SH-SY5Y (cell line): ENCODE measurements around the gene GRIA1.

Experiments used
- GATA2 ChIP-seq: IDR thresholded peaks from 2 replicates; pipeline ENCODE4 v1.6.1; 2011; ENCODE audit warnings: mild to moderate bottlenecking, low read depth, low read length
- GATA3 ChIP-seq: IDR thresholded peaks from 2 replicates; pipeline ENCODE4 v1.6.1; 2011; ENCODE audit warnings: low read depth, mild to moderate bottlenecking, low read length, moderate library complexity

Gene GRIA1

DNA sequence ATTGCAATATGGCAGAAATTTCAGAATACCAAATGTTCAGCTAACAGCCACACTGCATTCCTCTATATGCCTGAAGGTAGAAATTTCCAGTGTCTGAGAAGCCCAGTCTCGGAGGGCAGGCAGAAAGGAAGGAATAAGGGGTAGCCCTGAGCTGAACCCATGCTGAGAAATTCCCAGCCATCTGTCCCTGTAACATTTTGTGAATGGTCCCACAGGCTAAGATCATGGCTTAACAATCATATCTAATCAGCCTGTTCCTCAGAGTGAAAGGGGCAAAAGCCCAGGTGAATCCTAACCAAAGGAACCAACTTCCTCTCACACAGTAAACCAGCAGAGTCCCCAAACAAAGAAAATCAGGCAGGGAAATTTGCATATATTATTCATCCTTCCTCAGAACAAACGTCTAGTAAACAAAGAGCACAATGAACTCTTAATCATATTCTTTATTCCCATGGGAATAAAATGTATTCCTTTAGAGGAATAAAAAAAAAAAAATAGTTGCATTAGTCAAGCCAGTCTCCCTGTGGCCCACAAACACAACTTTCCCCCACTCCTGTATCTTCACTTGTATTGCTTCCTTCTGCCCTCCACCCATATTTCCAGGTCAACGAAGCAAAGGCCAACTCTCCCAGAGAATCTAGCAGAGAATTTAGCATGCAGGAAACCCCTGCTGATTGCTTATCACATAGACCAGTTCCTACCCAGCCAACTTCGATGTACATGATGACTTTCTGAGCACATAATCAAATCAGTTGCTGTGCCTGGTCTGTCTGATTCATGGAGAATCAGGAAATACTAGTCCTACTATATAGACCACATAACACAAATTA, 290.6 kb downstream of the GRIA1 start:
- peak; percentile 44 for TF ChIP-seq GATA3
- TF ChIP-seq GATA2 = peak; percentile 66

DNA sequence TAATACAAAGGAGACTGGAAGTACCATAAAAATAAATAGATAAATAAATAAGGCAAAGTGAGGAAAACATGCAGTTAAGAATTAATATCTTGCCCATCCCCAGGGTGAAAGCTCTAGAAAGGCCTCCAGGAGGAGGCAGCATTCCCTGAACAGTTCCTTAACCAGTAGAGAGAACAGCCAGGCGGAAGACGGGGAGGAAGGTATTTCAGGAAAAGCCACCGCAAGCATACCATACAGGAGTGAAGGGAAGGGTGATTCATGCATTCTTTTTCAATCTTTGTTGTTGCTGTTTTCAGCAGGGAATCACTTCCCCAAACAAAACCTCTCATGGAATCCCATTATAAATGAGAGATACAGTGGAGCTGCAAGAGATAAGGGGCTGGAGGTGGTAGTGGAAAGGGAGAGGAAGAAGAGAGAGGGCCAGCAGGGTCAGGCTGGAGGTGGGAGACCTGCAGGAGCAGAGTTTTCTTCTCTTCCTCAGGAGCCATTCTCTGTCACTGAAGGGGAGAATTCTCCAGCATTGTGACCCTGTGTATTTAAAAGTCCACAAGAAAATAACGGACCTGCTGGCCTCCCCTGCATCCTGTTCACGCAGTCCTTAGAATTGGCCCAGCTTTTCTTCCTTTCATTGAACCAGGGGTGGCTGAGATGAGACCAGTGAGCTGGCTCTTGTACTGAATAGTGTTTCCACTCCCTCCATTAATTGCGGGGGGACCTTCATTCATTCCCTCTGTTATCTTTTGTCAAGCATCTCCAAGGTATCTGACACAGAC, 292.3 kb downstream of the GRIA1 start:
- no peak for TF ChIP-seq GATA2
- TF ChIP-seq GATA3 = no peak

DNA sequence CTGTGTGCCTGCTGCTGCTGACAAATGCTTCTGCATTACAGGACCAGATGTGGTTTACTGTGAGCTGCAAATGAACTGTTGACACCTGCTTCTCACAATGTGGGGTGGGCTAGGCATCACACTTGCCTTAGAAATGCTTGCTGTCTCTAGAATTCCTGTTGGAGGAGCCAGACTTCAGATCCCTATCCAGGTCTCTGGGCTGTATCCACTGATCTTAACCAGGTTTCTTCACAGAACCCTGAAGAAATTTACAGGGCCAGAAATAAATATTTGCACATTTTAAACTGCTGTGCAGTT, 292.8 kb downstream of the GRIA1 start:
- TF ChIP-seq GATA2 (no peak), GATA3 (no peak)

DNA sequence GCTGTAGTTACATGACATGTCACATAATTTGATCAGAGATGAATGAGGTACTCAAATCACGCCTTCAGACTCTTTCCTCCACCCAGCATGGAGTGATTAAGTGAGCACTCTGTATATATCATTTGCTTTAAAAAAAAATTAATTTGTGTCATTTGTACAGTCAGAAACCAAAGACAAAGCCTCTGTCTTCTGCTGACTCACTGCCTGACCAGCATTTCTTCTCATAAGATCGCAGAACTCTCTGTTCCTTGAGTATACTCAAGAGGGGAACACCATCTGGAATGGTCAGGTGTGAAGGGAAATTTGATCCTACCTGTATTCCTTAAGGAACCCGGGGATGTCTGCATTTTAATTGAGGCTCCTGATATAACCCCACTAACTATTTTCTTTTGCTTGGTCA, 293.8 kb downstream of the GRIA1 start:
- no peak for TF ChIP-seq GATA2
- no peak for TF ChIP-seq GATA3

DNA sequence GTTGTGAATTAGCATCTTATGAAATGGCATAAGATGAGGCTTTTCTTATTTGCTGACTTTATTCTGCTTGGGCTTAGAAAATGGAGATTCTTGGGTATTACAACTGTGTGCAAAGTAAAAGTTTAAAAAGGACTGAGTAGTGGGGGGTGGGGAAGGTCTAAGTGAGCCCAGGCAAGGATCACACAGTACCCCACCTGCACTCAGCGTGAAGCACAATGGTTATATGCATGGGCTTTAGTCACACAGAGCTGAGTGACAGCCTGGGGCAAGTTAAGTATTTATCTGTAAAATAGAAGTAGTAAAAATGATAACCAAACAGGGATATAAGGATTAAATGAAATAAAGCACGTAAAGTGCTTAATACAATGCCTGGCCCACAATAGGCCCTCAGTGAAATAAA, 300.9 kb downstream of the GRIA1 start:
- no peak for TF ChIP-seq GATA2
- TF ChIP-seq GATA3 = no peak

DNA sequence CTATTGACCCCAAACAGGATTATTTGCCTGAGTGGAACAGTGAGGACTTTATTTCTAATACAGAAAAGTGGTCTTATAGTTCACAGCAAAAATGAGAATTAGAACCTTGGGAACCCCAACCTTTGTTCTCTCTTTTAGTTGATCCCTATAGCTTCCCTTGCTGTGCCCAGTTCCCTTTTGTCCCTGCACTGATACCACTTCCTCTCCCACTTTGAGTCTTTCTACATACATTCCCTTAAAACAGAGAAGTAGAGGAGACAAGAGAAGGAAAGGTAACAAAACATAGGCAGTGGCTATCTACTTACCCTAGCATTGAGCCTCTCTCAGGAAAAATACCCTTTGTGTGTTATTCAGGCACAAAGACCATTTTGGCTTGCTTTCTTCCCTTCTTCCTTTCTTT, 301.8 kb downstream of the GRIA1 start:
- TF ChIP-seq GATA3 = no peak
- no peak for TF ChIP-seq GATA2

DNA sequence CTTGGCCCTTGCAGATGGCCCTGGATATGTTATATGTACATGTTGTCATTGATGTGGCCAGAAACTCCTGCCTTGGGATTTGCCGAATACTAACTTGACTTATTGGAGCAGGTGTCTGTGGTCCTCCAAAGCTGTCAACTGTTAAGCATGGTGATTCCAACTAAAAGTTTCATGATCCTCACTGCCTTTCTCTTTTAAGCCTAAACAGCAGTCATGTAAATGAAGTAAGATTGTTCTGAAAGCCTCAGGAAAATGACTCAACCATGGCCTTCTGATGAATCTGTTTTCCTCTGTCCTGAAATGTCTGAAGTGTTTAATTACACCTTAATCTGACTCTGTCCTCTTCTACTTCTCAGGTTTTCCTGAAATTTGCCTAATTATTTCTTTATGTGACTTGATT, 303.2 kb downstream of the GRIA1 start:
- TF ChIP-seq GATA3 (no peak), GATA2 (no peak)

DNA sequence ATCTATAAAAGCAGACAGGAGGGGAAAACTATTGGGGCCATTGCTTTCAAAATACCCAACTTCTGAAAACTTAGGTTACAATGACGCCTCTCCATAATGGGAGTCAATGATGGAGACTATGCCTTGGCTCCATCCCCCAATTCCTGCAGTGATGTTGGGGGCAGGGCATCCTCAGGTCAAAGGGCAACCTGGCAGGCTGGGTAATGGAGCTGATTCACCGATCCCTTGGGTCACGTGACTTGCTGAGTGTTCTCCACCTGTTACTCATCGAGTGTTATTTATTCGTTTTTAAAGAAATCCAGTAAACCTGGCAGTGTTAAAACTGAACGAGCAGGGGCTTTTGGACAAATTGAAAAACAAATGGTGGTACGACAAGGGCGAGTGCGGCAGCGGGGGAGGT, 303.9 kb downstream of the GRIA1 start:
- TF ChIP-seq GATA3 = no peak

DNA sequence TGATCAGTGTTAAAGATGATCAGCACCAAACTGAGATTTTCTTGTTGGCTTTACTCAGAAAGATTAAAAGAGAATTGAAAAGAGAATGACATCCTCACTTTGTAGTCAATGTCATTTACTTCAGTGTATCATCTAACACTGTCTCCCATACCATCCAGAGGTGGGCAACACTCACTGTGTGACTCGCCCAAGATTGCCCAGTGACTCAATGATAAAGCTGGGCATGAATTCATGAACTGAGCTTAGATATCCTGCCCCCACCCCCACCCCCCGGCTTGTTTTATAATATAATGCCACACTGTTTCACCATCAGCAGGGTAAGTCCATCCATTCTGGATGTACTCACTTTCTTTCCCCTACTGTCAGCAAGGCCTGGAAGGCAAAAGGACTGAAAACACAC, 306.1 kb downstream of the GRIA1 start:
- TF ChIP-seq GATA3 (no peak), GATA2 (no peak)

DNA sequence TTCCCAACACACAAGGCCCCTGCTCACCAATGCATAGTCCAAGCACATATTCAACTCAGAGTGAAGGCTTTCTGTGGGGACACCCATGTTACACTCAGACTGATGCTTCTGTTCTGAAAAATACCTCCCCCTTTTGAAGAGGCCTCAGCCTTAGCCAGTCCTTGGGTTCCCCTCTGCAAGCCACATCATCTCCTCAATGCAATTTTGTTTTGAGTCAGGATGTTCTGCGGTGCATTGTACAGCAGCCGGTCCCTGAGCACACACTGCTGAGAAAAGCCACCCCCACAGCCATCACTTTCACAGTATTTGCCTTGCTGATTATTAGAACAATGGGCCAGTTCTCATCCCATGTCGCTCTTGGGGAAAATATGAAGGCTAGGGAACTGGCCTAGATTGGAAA, 307.0 kb downstream of the GRIA1 start:
- TF ChIP-seq GATA2 = no peak
- TF ChIP-seq GATA3 = no peak

DNA sequence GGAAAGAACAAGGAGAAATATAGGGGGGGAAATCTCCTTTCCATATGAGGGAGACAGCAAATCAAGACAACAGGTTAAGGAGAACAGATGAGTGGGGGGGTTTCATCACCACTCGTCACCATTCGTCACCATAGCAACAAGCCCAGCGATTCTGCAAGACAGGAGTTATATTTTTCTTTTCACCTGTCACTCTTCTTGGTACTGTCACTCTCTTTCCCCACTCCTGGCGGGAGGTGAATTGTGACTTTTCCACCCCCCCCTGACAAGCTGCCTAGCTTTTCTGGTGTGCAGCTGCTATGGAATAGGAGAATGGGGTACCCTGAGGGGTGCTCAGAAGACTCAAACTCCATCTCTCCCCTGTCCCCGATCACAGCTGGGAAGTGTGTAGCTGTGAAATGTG, 308.4 kb downstream of the GRIA1 start:
- no peak for TF ChIP-seq GATA3
- TF ChIP-seq GATA2 = no peak

DNA sequence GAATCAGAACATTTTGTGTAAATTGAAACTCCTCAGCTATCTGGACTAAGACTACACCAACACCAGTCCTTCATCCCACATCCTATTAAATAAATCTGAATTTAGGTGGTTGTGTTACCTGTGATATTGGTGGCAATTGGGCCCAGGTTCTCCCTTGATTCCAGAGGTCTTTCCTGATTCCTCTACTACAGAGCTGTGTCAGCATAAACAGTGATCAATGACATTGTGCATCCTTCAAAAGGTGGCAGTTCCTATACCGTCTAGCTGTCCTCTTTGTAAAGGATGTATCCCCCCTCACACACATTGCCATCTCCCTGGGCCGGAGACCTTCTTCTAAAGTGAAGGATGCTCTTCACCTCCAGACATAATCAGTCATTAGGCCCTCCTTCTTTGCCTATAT, 309.0 kb downstream of the GRIA1 start:
- TF ChIP-seq GATA2 (no peak), GATA3 (no peak)

DNA sequence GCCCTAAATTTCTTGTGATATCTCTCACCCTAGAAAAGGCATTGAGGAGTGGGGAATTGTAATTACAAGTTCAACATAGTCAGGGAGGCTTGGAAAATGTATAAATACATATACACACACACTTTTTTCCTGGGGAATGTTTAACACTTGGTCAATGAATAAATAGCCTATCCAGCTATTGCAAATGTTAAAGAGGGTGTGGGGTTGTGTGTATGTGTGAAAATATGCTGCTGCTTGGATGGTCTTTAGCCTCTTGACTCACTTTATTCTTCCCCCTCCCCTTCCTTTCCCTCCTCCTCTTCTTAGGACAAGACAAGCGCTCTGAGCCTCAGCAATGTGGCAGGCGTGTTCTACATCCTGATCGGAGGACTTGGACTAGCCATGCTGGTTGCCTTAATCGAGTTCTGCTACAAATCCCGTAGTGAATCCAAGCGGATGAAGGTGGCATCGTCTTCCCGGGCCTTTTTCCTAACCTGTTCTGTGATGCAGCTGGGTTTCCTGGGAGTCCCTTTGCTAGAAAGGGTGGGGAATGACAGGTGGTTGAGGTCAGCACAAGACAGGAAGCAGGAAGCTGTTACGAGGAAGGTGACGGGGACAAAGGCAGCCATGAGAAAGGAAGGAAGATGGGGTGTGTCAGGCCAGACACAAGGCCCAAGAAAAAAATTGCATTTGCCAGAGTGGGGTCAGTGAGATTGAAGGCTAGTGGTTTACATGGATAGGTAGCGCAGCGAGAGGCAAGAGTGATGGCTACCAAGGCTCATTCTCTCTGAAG, 311.8 kb downstream of the GRIA1 start:
- TF ChIP-seq GATA3 = no peak
- no peak for TF ChIP-seq GATA2

DNA sequence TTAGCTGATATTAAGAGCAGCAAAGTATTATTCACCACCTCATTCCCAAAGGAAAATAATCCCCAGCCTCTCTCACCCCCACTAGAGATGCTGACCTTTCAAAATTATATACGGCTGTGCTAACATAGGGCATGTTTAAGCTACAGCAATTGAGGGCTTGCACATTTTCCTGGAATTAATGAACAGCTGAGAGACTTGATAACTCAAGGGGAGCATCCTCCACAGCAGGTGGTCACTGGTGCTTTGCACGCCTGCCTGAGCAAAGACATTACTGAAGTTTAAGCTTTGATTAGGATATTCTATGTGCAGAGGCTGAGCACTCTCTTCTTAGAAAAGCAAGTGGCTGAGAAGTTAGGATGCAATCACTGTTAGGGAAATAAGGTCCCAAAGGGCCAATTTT, 317.3 kb downstream of the GRIA1 start:
- TF ChIP-seq GATA3 (no peak), GATA2 (no peak)

DNA sequence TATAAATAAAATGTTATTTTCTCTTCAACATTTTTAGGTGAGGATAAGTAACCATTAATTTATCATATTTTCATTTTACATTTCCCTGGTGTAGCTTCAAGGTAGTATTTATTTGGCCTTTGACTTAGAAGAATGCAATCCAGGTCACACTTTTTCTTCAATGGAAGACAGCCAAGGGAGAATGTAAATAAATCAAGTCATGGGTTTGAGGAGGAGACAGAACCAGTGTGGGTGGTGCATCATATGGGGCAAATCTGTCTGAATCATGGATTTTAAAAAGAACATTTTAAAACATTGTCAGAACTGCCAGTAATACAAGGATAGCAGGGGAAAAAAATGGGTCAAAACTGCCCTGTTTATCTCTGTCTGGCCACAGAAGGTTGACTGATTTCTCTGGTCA, 318.7 kb downstream of the GRIA1 start:
- no peak for TF ChIP-seq GATA2
- no peak for TF ChIP-seq GATA3

DNA sequence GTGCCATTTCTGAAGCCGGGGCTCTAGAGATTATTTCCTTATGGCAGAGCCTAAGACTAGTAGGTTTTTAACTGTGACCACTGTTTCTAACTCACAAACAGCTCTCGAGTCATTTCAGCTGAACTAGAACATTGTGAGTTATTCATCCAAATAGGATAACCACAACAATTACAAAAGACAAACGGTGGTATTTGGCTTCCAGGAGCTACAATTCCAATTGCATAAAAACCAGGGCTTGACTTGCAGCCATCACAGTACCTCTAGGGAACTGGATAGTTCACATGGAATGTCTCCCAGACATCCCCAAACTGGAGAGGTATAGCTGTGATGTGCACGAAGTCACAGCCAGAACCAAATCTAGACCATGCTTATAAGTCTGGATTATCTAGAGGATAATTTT, 323.4 kb downstream of the GRIA1 start:
- no peak for TF ChIP-seq GATA2
- TF ChIP-seq GATA3 = no peak
